AG09309 (cell line): ENCODE data around the gene FOSL1.
A peak's percentile ranks its signal among the peaks of the same experiment; 100 is the strongest.

ENCODE experiments used
- DNase-seq: peaks from one replicate; pipeline ENCODE4 v3.0.0-alpha.2; 2010; ENCODE audit warnings: low read depth
- H3K4me3 ChIP-seq: 2 replicates; pipeline ENCODE4 v1.5.1; 2011; ENCODE audit warnings: mild to moderate bottlenecking, low read depth, low read length, moderate library complexity; ENCODE audit not compliant: control insufficient read depth
- CTCF ChIP-seq: IDR thresholded peaks from 2 replicates; pipeline ENCODE4 v1.5.1; 2011; ENCODE audit warnings: mild to moderate bottlenecking, low read depth, low read length, inconsistent platforms; ENCODE audit not compliant: insufficient read depth, control insufficient read depth; ENCODE audit errors: missing control alignments

The FOSL1 gene

GRCh38 chr11:65911682-65912568, 11.7 kb upstream of the FOSL1 start:
- H3K4me3 ChIP-seq, result no peak overlapping the region; the same call in 1 of the 2 replicates
- peak; percentile 45 for TF ChIP-seq CTCF
- no peak for DNase-seq

GRCh38 chr11:65907878-65908277, 7.7 kb upstream of the FOSL1 start:
- TF ChIP-seq CTCF, result no peak
- no peak overlapping the region for H3K4me3 ChIP-seq
- no peak for DNase-seq

GRCh38 chr11:65906602-65907001, 6.4 kb upstream of the FOSL1 start:
- TF ChIP-seq CTCF, result no peak

GRCh38 chr11:65903715-65904114, 3.5 kb upstream of the FOSL1 start:
- TF ChIP-seq CTCF, result no peak
- no peak for DNase-seq
- H3K4me3 ChIP-seq, result no peak overlapping the region

More at GRCh38 chr11:65906602-65907001, 6.4 kb upstream of the FOSL1 start:
- no peak for DNase-seq
- H3K4me3 ChIP-seq, result no peak overlapping the region

GRCh38 chr11:65903068-65903481, 2.9 kb upstream of the FOSL1 start:
- TF ChIP-seq CTCF, result no peak
- no peak for DNase-seq
- H3K4me3 ChIP-seq, result no peak overlapping the region

GRCh38 chr11:65900899-65901180, 652 bp upstream of the FOSL1 start:
- H3K4me3 ChIP-seq, result no peak overlapping the region; the same call in 1 of the 2 replicates
- DNase-seq, result no peak
- TF ChIP-seq CTCF, result no peak
